Chondrocyte (in vitro differentiated cells): ENCODE data around the gene NSG1. TPM values are rescaled to one million over a fixed set of nuclear protein-coding genes. Genes with fewer than 3 reads are reported as not detected.
A peak's percentile ranks its signal among the peaks of the same experiment; 100 is the strongest.

Experiments used
- DNase-seq: peaks from one replicate; pipeline ENCODE4 v3.0.0; 2021; ENCODE audit warnings: mixed read lengths, low spot score
- H3K27ac Mint-ChIP-seq: one replicate; pipeline ENCODE4 v1.8.0; 2021; ENCODE audit warnings: mild to moderate bottlenecking, moderate library complexity, mixed read lengths; ENCODE audit not compliant: unreplicated experiment
- H3K27me3 Mint-ChIP-seq: 2 replicates; pipeline ENCODE4 v1.8.0; 2021; ENCODE audit warnings: low read depth, mixed read lengths
- H3K36me3 Mint-ChIP-seq: 2 replicates; pipeline ENCODE4 v1.8.0; 2021; ENCODE audit warnings: low read depth, mixed read lengths
- H3K4me1 Mint-ChIP-seq: 2 replicates; pipeline ENCODE4 v1.8.0; 2021; ENCODE audit warnings: low read depth, mild to moderate bottlenecking, mixed read lengths
- H3K4me3 Mint-ChIP-seq: one replicate; pipeline ENCODE4 v1.8.0; 2021; ENCODE audit warnings: mild to moderate bottlenecking, moderate library complexity, mixed read lengths; ENCODE audit not compliant: unreplicated experiment
- H3K9me3 Mint-ChIP-seq: 2 replicates; pipeline ENCODE4 v1.8.0; 2021; ENCODE audit warnings: low read depth, mixed read lengths
- total RNA-seq: library from RNA; stranded (reverse); gene quantifications from 3 replicates; pipeline ENCODE4 v1.2.1, GENCODE V29; 2021
- TF ChIP-seq, protein P1 (sequence below): fragments of 200-600 bp; sonication (generic); IDR thresholded peaks from 2 replicates; pipeline ENCODE4 v1.5.0; 2021; ENCODE audit warnings: antibody characterized with exemption, mild to moderate bottlenecking, moderate library complexity

Gene NSG1
- total RNA-seq, 1 donor from 2014 or later = 0.42 TPM

DNA sequence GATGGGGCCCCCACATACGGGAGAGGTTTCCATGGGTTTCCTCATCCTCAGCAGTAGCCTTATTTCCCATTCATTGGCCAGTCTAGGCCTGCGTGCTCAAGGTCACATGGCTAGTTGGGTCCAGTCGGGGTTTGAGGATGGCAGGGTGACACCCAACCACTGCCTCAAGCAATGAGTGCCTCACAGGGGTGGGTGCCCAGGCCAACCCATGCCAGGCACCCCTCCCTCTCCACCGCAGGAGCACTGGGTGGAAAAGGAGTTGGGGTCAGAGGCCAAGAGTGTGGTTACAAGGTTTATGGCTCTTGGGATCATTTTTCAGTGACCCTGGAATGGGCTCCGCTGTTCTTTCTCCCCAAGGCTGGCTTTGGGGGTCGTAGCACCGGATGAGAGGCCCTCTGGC is 3.1 kb downstream of the NSG1 start:
- Mint-ChIP-seq H3K27me3 (peaks cover 54% of the 10 kb centered on the region), H3K27ac (no peak overlapping the region), H3K4me3 (no peak overlapping the region), H3K4me1 (peaks cover 11% of the 10 kb centered on the region), H3K9me3 (no peaks in the 10 kb centered on the region), H3K36me3 (peaks cover 2% of the 10 kb centered on the region)
- TF ChIP-seq, protein P1, sequence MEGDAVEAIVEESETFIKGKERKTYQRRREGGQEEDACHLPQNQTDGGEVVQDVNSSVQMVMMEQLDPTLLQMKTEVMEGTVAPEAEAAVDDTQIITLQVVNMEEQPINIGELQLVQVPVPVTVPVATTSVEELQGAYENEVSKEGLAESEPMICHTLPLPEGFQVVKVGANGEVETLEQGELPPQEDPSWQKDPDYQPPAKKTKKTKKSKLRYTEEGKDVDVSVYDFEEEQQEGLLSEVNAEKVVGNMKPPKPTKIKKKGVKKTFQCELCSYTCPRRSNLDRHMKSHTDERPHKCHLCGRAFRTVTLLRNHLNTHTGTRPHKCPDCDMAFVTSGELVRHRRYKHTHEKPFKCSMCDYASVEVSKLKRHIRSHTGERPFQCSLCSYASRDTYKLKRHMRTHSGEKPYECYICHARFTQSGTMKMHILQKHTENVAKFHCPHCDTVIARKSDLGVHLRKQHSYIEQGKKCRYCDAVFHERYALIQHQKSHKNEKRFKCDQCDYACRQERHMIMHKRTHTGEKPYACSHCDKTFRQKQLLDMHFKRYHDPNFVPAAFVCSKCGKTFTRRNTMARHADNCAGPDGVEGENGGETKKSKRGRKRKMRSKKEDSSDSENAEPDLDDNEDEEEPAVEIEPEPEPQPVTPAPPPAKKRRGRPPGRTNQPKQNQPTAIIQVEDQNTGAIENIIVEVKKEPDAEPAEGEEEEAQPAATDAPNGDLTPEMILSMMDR = no peak
- peak; percentile 51 for DNase-seq

DNA sequence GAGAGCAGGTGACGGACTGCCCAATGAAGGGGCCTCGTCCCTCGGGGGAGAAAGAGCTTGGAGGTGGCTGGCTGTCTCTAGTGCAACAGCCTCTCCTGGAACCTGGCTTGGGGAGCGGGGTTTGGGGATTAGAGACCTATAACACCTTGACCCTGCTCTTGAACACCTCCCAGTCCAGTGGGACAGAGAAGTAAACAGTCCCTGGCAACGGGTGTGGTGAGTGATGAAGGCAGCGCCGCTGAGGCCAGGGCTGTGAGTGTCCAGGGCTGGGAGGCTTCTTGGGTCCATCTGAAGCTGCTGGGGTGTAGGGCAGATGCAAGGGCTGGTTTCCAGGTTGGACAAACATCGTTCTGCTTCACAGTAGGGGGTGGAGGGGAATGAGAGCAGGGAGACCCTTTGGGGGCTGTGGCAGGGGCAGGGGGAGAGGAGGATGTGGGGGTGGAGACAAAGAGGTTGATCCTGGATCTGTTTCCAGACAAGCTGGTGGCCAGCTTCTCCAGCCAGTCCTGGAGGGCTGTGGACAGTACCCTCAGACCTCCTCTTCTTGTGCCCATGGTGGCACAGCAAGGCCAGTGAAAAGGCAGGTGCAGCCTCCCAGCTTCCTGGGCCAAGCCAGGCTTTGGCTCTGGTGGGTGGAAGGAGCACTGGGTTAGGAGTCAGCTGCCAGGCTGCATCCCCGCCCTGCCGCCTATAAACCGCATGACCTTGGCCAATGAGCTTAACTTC is 3.8 kb downstream of the NSG1 start:
- Mint-ChIP-seq H3K36me3 (peaks cover 2% of the 10 kb centered on the region), H3K4me3 (no peak overlapping the region), H3K9me3 (no peaks in the 10 kb centered on the region), H3K27ac (no peak overlapping the region), H3K4me1 (peaks cover 11% of the 10 kb centered on the region), H3K27me3 (peaks cover 60% of the 10 kb centered on the region)
- TF ChIP-seq, protein P1 = no peak
- peak; percentile 83 for DNase-seq

DNA sequence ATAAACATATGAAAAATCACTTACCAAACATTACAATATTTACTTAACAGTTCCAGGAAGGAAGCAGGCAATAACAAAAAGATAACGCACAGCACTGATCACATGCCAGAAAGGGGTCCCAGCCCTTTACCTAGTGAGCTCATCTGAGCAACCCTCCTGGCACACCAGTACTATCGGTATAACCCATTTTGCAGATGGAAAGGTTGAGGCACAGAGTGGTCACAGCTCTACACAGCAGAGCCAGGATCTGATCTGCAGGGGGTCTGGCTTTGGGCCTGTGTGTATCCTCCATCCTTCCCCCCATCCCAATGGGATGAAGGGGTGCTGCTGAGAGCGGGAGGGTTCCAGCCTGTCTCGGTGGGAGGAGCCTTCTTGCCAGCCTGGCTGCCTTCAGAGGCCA is 5.0 kb downstream of the NSG1 start:
- peaks cover 67% of the 10 kb centered on the region for H3K27me3 Mint-ChIP-seq
- peaks cover 2% of the 10 kb centered on the region for H3K36me3 Mint-ChIP-seq
- TF ChIP-seq, protein P1 = no peak
- H3K4me3 Mint-ChIP-seq = no peak overlapping the region
- H3K9me3 Mint-ChIP-seq = no peaks in the 10 kb centered on the region
- peaks cover 14% of the 10 kb centered on the region for H3K4me1 Mint-ChIP-seq
- peak; percentile 37 for DNase-seq
- H3K27ac Mint-ChIP-seq = no peak overlapping the region

DNA sequence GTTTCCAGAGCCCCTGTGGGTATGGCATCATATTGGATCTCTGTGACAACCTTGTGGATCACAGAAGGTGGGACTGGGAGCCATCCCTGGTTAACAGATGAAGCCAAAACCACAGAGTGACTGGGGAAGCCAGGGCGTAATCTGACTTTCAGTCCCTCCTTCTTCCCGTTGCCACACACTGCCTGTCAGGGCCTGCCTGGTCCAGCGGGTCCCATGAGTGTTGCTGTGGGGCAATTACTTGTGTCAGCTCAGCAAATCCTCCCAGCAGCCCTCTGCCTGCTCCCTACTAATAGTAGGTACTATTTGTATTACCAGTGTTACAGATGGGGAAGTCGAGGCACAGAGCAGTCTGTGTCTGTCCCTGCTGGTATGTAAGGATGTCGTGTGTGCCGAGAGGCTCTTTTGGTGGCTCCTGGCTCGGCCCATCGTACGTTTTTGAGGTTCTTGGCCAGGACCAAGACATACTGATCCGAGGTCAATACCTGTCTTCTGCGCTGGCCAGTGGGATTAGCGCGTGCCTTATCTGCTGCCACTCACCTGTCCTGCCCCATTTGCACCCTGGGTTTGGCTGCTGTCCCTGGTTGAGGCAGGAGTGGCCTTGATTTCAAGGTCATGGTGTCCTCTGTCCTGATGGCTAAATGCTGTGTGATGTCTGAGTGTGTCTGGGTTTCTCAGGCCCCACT is 5.7 kb downstream of the NSG1 start:
- no peak overlapping the region for H3K4me3 Mint-ChIP-seq
- H3K9me3 Mint-ChIP-seq = no peaks in the 10 kb centered on the region
- no peak overlapping the region for H3K27ac Mint-ChIP-seq
- H3K36me3 Mint-ChIP-seq = peaks cover 2% of the 10 kb centered on the region
- H3K4me1 Mint-ChIP-seq = peaks cover 16% of the 10 kb centered on the region
- DNase-seq = peak; percentile 71
- peaks cover 70% of the 10 kb centered on the region for H3K27me3 Mint-ChIP-seq
- TF ChIP-seq, protein P1 = no peak

DNA sequence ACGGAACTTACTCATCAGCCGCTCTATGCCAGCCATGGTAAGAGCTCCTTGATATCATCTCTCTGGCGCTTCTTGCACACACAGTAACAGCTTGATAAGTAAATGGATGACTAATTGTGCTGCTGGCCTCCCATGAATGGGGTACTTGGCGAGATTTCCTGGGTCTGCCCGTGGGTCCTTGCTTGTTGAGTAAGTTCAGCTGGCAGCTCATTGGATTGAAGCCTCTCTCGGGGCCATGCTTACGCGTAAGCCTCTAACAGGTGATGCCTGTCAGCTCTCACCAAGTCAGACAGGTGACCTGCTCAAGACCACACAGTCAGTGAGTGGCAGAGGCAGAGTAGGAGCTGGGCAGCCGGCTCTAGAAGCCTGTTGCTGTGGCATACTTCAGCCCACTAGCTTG is 7.7 kb downstream of the NSG1 start:
- H3K27me3 Mint-ChIP-seq = peaks cover 58% of the 10 kb centered on the region
- H3K4me3 Mint-ChIP-seq = no peak overlapping the region
- TF ChIP-seq, protein P1 = no peak
- H3K36me3 Mint-ChIP-seq = no peaks in the 10 kb centered on the region
- DNase-seq = peak; percentile 63
- H3K27ac Mint-ChIP-seq = no peak overlapping the region
- H3K4me1 Mint-ChIP-seq = peaks cover 10% of the 10 kb centered on the region
- H3K9me3 Mint-ChIP-seq = peaks cover 2% of the 10 kb centered on the region
